ENCODE measurements around the gene ADAMTSL1. TPM values are rescaled to one million over a fixed set of nuclear protein-coding genes. Genes with fewer than 3 reads are reported as not detected.

ADAMTSL1 gene
- total RNA-seq, 1 donor from 2014 or later, result 11.5 TPM

DNA sequence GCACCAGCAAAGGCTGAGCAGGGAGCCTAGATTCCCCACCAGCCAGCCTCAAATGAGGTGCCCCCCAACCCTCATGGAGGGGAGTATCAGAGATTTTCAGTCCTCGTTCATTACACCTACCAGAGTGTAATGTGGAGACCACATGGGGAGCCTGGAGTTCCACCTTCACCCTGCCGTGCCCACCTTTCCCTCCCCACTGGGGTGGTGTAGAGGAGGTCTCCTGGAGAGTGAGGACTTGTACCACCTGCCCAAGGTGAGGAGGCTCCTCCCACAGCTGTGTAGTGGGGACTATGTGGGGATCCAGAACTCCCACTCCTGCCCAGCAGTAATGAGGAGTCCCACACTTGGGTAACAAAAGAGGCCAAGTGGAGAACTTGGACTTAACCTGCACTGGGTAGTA is 337.2 kb downstream of the ADAMTSL1 start:
- no peak for DNase-seq (ENCODE audit: low spot score)

- DNase-seq (ENCODE audit: low spot score), result no peak
Measured at GRCh38 chr9:18819418-18819817, 345.5 kb downstream of the ADAMTSL1 start.

DNA sequence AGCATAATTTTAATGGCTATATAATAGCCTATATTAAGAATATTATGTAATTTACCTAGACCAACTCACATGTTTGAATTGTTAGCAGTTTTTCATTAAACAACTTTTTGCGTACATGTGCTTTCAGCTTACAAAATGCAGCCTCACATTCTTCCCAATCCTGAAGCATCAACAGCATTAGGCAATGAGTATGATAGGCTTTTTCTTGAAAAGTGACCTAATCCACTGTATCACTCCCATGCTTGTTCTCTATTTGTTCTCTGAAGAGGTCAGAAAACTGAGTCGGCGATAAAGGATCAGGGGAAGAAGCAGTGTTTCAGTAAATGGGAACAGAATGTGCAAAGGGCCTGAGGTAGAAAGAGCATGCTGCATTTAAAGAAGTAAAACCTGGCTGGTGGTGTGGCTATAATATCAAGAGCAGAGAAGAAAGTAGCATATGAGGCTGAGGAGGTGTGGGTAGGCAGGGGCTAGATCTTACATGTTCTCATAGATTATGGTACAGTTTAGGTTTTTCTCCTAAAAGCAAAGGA is 346.7 kb downstream of the ADAMTSL1 start:
- no peak for DNase-seq (ENCODE audit: low spot score)

- DNase-seq (ENCODE audit: low spot score), result no peak
Measured at GRCh38 chr9:18821788-18822187, 347.8 kb downstream of the ADAMTSL1 start.

DNA sequence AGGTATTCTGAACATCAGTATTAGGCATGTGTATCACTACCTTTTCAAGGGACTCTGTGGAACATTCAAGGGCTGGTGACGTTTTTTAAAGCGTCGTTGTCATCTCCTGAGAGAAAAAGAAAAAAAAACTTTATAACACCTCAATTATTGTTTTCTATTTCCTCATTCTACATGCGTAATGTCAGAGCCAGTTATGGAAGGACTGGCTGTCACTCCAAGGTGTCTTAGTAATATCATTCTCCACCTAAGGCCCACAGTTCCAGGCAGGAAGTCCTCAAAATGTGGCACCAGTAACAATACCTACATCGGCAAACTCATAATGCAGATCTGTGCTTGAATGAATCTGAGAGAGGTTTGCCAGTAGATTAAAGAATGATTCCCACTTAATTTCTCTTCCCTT is 348.9 kb downstream of the ADAMTSL1 start:
- no peak for DNase-seq (ENCODE audit: low spot score)

- no peak for DNase-seq (ENCODE audit: low spot score)
Measured at GRCh38 chr9:18824095-18824666, 350.2 kb downstream of the ADAMTSL1 start.

- DNase-seq (ENCODE audit: low spot score), result no peak
Measured at GRCh38 chr9:18825656-18826170, 351.8 kb downstream of the ADAMTSL1 start.

DNA sequence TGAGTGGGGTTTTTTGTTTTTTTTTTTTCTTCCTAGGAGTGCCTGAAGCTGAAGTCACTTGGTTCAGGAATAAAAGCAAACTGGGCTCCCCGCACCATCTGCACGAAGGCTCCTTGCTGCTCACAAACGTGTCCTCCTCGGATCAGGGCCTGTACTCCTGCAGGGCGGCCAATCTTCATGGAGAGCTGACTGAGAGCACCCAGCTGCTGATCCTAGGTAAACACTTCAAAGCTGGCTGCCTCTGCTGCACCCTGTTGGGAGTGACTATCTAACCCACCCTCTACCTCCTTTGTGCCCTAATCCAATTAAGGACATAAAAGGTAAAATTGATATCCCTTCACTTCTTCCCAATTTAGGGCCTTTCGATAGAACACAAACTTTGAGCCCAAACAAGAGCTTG is 352.3 kb downstream of the ADAMTSL1 start:
- no peak for DNase-seq (ENCODE audit: low spot score)

DNA sequence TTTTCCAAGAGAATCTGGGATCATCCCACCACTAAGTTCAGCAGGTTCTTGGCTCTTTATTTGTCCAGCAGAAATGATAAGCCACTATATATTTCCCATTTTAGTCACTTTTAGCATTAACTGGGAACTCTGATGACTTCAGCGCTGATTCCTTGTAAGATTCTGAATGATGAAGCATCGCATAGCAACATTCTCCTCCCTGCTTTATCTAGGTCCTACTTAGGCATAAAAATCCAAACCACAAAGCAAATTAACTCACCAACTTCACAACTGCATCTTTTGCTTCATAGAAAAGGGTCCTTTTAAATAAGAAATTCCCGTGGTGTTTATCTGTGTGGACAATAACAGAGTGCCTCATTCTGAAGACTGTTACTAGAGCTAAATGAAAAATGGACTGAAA is 355.1 kb downstream of the ADAMTSL1 start:
- no peak for DNase-seq (ENCODE audit: low spot score)

- DNase-seq (ENCODE audit: low spot score), result no peak
Measured at GRCh38 chr9:18829873-18830272, 355.9 kb downstream of the ADAMTSL1 start.

GRCh38 chr9:18834740-18835361 is 360.9 kb downstream of the ADAMTSL1 start:
- no peak for DNase-seq (ENCODE audit: low spot score)

DNA sequence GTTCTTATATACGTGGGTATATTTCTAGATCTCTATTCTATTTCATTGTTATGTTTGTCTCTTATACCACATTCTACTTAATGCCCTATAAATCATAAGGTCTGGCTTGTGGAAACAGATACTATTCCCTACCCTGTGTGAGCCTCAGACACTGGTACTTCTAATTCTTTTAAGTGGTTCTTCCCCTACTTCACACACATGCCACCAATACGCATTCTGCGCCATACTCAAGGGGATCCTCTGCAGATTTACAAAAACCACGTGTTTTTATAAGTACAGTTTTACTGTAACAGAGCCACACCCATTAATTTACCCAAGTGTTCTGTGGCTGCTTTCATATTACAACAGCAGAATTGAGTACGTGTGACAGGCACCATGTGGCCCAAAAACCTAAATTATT is 363.4 kb downstream of the ADAMTSL1 start:
- no peak for DNase-seq (ENCODE audit: low spot score)

GRCh38 chr9:18847576-18848275 is 373.8 kb downstream of the ADAMTSL1 start:
- DNase-seq (ENCODE audit: low spot score), result no peak

DNA sequence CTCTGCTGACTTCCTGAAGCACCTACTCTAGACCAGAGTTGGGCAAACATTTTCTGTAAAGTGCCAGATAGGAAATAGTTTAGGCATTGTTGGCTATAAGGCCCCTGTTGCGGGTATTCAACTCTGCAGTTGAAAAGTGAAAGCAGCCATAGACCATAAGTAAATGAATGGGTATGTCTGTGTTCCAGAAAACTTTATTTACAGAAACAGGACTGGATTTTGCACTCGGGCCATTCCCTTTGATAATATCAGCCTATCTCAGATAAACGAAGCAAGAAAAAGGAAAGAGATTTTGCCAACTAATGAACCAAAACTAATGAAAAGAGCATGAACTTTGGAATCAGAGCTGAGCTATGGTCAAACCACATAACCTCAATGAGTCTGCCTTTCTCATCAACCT is 374.7 kb downstream of the ADAMTSL1 start:
- DNase-seq (ENCODE audit: low spot score), result no peak

DNA sequence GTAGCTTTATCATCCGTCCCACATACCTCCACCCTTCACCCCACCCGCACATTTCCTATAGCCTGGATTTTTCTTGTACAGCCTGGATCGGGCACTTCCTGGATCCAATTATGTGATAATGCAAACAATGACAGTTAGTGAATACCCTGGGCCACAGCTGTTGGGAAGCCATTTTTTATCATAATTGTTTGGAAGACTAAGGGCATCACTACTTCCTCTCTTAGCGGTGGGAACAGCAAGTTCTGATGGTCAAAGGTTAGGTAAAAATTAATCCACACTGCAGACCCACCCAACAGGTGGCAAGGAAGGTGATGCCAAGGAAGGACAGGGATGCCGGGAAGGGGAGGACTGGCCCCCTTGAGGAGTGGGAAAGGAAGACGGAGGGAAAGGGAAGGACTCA is 375.3 kb downstream of the ADAMTSL1 start:
- no peak for DNase-seq (ENCODE audit: low spot score)

GRCh38 chr9:18849890-18850677 is 376.1 kb downstream of the ADAMTSL1 start:
- no peak for DNase-seq (ENCODE audit: low spot score)

GRCh38 chr9:18851069-18851795 is 377.3 kb downstream of the ADAMTSL1 start:
- no peak for DNase-seq (ENCODE audit: low spot score)

- DNase-seq (ENCODE audit: low spot score), result no peak
Measured at GRCh38 chr9:18855656-18856055, 381.7 kb downstream of the ADAMTSL1 start.

DNA sequence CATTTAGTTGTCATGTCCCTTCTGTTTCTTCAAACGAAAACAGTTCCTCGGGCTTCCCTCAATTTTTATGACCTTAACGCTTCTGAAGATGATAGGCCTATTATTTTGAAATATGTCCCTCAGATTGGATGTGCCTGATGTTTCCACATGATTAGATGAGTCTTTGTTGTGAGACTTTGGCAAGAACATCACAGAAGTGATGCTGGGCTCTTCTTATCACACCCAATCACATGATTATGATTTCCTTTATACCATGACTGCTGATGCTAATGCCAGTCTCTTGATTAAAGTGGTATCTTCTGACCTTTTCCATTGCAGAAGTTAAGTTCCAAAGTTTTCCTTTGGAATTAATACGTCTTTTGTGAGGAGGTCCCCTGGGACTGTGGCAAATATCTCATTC is 383.4 kb downstream of the ADAMTSL1 start:
- DNase-seq (ENCODE audit: low spot score), result no peak

DNA sequence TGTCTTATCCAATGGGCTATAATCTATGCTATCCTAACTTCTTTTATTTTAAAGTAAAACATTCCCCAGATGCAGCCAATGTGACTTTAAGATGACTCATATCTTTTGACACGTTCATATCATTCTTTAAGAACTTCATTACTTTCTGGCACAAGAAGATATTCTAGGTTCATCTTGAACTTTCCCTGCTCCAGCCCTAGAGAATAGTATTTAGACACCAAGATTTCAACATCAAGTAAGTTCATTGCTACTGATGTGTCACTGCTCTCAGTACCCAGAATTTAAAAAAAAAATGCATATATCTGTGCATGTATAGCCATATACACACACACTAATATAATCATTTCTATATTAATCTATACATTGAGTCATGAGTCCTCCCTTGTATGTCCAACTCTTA is 383.8 kb downstream of the ADAMTSL1 start:
- DNase-seq (ENCODE audit: low spot score), result no peak
